GM19099 (cell line): ENCODE results near the gene THBS1.

Experiments used
- POLR2A ChIP-seq: IDR thresholded peaks from 3 replicates; pipeline ENCODE4 v1.6.1; 2011; ENCODE audit warnings: low read depth; ENCODE audit not compliant: insufficient read length; ENCODE audit errors: extremely low read depth

Gene THBS1

DNA sequence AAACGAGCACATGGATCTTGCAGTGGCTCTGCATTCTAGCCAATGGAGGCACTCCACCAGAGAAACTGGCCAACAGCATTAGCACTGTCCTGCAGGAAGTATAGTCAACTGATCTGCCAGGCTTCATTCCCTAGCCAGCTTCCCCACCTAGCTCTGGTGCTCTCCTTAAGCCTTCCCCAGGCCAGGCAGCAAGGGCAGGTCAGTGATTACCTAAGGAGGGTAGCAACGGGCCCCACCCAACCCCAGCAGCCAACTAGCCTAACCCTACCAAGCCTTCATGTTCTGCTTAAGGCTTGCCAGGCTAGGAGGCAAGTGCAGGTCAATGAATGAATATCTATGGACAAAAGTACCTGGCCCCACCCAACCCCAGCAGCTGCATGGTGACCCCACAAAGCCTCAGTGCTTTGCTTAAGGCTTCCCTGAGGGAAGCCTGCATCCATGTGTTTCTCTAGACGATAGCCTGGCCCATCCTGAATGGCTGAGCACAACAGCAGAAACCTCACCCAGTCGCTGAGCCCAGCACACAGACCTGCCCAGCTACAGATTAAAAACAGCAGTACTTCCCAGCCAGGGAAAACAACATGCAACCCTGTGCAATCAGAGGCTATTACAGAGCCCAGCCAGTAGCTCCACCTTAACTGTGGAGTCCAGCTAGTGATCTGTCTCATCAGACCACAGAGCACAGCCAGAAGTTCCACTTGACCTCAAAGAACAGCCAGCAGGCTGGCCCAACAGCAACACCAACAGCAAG, 28.5 kb downstream of the THBS1 start:
- no peak for TF ChIP-seq POLR2A

DNA sequence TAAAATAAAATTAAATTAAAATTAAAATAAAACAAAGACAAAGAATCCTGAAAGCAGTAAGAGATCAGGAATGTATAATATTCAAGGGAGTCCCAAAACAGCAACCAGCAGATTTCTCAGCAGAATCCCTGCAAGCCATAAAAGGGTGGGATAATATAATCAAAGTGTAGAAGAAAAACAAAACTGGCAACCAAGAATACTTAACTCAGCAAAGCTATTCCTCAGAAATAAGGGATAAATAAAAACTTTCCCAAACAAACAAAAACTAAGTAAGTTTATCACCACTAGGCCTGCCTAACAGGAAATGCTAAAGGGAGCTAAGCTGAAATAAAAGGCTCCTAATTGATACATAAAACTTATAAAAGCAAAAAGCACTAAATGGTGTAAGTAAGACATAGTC, 29.8 kb downstream of the THBS1 start:
- no peak for TF ChIP-seq POLR2A

DNA sequence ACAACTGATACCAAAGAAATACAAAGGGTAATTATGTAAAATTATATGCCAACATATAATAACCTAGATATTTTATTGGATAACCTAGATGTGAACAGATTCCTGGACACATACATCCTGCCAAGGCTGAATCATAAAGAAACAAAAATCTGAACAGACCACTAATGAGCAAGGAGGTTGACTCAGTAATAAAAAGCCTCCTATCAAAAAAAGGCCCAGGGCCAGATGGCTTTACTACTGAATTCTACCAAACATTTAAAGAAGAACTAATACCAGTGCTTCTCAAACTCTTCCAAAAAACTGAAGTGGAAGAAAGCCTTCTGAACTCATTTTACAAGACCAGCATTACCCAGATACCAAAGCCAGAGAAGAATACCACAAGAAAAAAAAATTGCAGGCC, 32.4 kb downstream of the THBS1 start:
- TF ChIP-seq POLR2A, result no peak

DNA sequence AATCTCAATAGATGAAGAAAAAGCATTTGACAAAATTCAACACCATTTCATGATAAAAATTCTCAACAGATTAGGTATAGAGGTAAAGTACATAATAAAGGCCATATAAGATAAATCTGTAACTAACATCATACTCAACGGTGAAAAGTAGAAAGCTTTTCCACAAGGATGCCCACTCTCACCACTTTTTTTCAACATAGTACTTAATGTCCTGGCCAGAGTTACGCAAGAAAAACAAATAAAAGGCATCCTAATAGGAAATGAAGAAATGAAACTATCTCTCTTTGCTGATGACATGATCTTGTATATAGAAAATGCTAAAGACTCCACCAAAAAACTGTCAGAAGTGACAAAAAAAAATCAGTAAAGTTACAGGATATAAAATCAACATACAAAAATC, 33.0 kb downstream of the THBS1 start:
- TF ChIP-seq POLR2A, result no peak

DNA sequence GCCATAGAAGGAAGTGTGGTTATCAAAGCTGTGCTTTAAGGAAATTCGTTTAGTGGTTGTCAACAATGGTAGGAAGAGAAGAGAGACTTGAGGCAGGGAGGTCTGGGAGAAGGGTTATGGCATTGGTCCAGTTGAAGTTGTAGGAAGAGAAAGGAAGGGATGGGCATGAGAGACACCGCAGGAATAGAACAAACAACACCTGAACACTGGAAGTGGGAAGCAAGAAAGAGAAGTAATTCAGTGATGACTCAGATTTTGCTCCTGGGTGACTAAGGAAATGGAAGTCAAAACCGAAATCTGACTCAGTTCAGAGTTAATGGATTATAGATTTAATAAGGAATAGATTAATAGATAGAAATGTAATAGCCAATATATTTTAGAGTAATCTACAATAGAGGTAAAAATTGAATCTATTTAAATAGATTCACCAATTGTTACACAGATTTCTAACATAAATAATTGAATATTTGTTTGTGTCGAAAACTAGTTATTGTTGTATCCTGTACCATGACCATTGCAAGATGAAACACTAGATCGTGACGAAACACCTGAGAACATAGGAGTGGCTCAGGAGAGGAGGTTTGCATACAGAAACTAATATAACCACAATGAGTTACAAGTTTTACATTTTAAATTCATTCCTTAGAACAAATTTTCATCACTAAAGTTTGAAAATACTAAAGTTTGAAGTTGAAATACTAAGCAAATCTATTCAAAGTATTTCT, 36.0 kb downstream of the THBS1 start:
- no peak for TF ChIP-seq POLR2A

DNA sequence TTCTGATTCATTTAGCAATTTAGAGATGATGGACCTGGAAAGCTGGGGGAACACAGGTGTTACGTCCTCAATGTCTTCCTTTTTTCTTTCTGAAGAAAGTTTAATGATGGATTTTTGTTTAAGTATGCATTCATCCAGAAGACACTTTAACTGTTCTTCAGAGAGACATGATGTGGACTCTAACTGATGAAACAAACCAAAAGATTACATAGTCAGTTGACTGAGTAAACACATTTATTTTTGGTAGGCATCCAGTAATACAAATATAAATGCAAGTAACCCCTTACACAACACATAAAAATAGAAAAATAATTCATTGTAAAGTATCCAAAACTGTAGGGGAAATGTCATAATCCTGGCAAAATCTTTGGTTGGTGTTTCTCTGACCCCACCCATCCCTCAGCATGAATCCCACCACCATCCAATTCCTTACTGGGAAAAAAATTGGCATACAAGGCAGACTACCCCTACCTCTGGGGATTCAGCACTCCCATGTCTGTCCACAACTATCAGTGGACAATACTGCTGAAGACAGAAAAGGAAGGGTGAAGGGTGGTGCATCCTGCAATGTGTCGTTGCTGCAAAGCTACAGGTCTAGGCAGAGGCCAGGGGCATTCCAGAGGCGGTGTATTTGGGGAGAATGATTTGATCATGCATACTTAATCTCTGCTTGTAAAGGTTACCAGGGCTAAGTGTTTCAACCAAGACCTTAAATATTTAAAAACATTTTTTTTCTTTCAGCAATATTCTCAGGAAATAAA, 37.4 kb downstream of the THBS1 start:
- TF ChIP-seq POLR2A, result no peak

DNA sequence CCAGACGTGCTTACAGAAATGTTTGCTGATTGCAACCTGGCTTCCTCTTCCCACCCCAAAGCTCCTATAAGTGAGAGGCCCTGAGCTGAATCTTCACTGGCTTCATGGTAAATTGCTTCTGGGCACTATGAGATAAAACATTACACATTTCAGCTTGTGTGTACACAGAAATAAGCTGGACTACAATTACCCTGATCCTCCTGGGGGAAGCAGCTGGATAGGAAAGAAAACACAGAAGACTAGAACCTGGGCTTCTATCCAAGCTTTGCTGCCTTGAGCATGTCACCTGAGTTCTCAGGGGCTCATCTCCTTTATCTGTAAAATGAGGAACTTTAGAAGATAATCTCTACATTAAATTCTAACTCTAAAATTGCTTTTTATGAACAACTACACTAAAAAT, 40.3 kb downstream of the THBS1 start:
- TF ChIP-seq POLR2A, result no peak

DNA sequence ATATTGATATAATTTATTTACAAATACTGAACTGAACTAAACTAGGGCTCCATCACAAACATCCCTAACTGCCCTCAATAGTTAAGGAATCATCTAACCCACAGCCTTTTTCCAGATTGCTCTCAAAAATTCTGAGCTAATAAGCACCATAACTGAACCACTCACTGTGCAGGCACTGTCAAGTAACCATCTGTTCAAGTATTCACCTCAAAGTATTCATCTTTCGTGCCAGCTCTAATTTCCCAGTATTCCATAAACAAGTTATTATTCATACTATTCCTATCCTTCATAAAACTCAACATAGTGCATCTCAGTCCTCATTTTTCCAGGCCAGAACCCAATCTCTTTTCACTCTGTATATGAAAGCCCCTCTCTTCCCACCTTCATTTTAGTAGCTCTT, 41.1 kb downstream of the THBS1 start:
- TF ChIP-seq POLR2A, result no peak

DNA sequence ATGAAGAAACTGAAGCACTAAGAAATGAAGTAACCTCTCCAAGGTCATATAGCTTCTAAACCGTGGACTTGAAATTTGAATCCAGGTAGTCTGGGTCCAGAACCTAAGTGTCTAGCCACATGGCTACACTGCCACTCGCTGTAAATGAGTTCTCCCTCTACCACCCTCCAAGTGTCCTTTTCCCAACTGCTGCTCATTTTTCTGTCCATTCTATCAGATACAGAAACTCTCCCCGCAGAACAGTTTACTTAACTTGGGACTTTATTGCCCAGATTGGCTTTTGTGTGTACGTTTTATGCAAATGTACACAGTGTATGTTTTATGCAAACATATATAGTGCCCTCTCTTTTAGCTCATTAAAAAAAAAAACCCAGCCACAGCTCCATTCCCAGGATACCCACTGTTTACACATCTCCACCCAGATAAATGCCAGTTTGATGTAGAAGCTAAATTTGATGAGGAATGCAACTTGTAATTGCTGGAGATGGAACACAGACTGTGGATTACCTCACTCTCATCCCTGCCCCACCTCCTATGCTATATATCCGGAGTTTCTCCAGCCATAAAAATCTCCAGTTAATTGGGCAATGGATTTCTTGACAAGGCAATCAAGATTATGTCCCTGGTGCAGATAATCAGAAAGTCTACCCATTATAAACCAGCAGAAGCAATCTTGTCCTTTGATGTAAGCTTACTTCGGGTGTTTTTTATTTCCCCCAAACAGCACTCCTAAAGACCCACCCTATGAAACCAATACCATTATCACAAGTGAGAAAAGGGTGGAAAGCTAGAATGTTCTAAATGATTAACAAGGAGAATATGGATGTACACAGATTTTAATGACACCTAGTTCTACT, 42.0 kb downstream of the THBS1 start:
- TF ChIP-seq POLR2A, result no peak

DNA sequence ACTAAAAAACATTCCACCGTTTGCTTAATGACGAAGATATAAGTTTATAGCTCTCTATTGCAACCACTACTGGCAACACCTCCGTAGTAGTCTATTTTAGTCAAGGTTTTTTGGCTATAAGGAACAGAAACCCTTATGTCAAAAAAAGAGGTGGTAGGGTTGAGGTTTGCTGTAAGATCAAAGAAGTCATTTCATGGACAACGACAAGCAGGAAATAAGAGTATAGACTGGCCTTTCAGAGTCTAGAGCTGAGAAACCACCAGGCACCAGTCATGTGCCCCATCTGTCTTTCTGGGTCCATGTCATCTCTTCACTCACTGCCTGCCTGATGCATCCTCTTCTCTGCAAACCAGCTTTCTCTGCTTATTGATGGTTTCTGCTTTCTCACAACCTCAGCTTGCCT, 42.7 kb downstream of the THBS1 start:
- no peak for TF ChIP-seq POLR2A

DNA sequence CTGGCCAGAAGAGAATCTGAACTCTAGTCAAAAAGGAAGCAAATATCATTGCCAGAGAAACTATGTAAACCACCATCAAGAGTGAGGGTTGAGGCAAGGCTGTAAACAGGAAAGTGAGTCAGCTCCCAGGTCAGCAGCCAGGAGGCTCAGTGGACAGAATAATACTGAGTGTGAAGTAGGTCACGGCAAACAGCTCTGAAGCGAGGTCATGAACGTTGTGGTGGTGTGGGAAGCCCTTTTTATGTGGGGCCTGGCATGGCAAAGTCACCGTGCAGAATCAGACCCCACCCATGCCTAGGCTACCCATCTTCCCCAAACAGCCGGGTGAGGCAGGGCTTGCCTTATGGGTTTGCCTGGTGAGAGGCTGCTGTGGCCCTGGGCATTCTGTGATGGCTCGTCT, 43.9 kb downstream of the THBS1 start:
- TF ChIP-seq POLR2A, result no peak

DNA sequence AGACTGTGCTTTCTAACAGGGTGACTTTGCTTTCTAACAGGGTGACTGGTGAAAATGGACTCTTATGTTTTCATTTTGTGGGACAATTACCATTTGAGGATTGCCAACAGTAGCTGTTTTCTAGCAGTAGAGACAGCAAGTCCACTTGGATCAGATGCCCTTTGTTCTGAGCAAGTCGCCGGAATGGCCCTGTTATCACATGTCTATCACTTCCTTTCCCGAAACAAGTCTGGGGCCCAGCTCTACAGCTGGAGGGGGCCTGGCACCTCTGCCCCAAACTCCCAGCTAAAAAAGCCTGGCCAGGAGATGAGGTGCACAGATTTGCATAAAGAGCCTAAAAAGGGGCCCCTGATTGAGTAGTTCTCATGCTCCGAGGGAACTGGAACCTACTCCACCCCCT, 44.6 kb downstream of the THBS1 start:
- TF ChIP-seq POLR2A, result no peak

DNA sequence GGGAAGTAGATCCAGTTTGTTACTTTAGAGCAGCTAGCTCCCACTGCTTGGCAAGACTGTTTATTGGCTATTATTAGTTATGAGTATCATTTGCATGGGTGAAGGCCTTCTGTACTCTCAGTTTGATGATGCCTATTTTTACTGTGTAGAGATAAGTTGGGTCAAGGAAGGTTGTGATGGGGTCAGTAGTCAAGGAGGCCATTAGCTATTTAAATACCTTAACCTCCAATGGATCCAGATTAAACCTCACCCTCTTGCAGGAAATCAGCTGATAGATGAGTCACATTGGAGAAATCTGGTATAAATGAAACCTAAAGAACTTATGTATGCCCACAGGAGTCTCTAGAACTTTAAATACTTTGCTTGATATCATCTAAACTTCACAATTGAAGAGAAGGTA, 45.0 kb downstream of the THBS1 start:
- TF ChIP-seq POLR2A, result no peak

DNA sequence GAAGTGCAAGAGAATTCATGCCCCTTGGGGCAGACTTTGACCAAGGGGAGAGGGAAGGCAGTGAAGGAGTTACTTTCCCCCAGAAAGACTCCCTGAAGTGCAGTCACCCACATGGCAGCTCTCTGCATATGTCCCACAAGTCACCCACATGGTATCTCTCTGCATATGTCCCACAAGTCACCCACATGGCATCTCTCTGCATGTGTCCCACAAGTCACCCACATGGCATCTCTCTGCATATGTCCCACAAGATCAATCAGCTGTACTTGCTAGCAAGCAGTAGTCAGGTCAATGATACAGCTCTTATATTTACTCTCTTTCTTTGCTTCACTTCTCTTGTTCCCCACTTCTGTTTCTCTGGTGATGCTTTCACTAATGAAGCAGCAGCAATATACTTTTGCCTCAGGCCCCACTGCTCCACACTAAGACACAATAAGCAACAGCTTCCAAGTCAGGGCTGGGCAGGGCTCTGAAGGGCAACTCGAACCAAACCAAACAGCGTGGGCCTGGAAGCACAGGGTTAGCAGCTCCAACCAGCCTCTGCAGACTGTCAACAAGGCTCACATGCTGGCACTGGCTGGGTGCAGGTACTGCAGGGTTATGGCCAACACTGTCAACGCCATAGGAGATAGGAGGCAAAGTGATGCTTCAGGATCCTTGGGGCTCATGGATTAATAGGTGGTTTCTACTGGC, 46.7 kb downstream of the THBS1 start:
- TF ChIP-seq POLR2A, result no peak

DNA sequence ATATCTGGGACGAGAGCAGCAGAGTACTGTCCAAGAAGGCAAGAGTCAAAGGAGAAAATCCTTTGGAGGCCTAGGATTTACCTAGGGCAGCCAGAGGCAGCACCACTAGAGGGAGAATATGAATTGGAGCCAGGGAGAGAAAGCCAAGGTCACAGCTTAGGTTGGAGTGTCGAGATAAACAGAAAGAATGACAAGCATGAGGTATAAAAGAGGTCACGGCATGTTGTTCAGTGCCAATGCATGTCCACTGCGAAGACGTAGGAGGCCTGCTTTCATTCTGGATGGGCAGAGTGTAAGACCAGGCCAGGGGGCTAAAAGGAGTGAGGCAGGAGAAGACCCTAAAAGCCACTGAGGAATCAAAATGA, 47.2 kb downstream of the THBS1 start:
- TF ChIP-seq POLR2A, result no peak
